ENCODE measurements around the gene DNAH6. TPM values are rescaled to one million over a fixed set of nuclear protein-coding genes. Genes with fewer than 3 reads are reported as not detected.

The DNAH6 gene
- total RNA-seq, 2 experiments from 2014 or later: 0.21 to 0.54 TPM

- no peak for DNase-seq
- Mint-ChIP-seq H3K27me3 (no peaks in the 10 kb centered on the region), H3K9me3 (peaks cover 4% of the 10 kb centered on the region), H3K36me3 (peaks cover 2% of the 10 kb centered on the region), H3K27ac (peak overlapping the region; percentile 5), H3K4me3 (no peak overlapping the region), H3K4me1 (peaks cover 27% of the 10 kb centered on the region)
Observed at GRCh38 chr2:84686783-84687476, 170.6 kb downstream of the DNAH6 start.

- H3K36me3 Mint-ChIP-seq: peaks cover 2% of the 10 kb centered on the region
- no peak for DNase-seq
- peaks cover 27% of the 10 kb centered on the region for H3K4me1 Mint-ChIP-seq
- no peak overlapping the region for H3K27ac Mint-ChIP-seq
- no peak overlapping the region for H3K4me3 Mint-ChIP-seq
- H3K9me3 Mint-ChIP-seq: no peaks in the 10 kb centered on the region
- H3K27me3 Mint-ChIP-seq: no peaks in the 10 kb centered on the region
Observed at GRCh38 chr2:84687498-84688149, 171.3 kb downstream of the DNAH6 start.

- Mint-ChIP-seq H3K4me3 (no peak overlapping the region), H3K27ac (no peak overlapping the region), H3K36me3 (peaks cover 2% of the 10 kb centered on the region), H3K4me1 (peaks cover 33% of the 10 kb centered on the region), H3K9me3 (no peaks in the 10 kb centered on the region), H3K27me3 (no peaks in the 10 kb centered on the region)
- no peak for DNase-seq
Observed at GRCh38 chr2:84690225-84690624, 173.9 kb downstream of the DNAH6 start.

- Mint-ChIP-seq H3K4me3 (peak overlapping the region; percentile 66), H3K9me3 (peaks cover 2% of the 10 kb centered on the region), H3K4me1 (peaks cover 18% of the 10 kb centered on the region), H3K27me3 (no peaks in the 10 kb centered on the region), H3K36me3 (peaks cover 2% of the 10 kb centered on the region), H3K27ac (peak overlapping the region; percentile 75)
- peak; percentile 6 for DNase-seq
Observed at GRCh38 chr2:84694088-84694622, 177.9 kb downstream of the DNAH6 start.

- Mint-ChIP-seq H3K36me3 (peaks cover 6% of the 10 kb centered on the region), H3K27ac (no peak overlapping the region), H3K9me3 (peaks cover 19% of the 10 kb centered on the region), H3K4me1 (peaks cover 12% of the 10 kb centered on the region), H3K4me3 (no peak overlapping the region), H3K27me3 (no peaks in the 10 kb centered on the region)
- DNase-seq: no peak
Observed at GRCh38 chr2:84697895-84698294, 181.6 kb downstream of the DNAH6 start.

- Mint-ChIP-seq H3K4me3 (no peak overlapping the region), H3K4me1 (peaks cover 3% of the 10 kb centered on the region), H3K9me3 (peaks cover 19% of the 10 kb centered on the region), H3K36me3 (peaks cover 6% of the 10 kb centered on the region), H3K27ac (no peak overlapping the region), H3K27me3 (no peaks in the 10 kb centered on the region)
- DNase-seq: no peak
Observed at GRCh38 chr2:84700006-84700405, 183.7 kb downstream of the DNAH6 start.

GRCh38 chr2:84701880-84702279, 185.6 kb downstream of the DNAH6 start:
- H3K36me3 Mint-ChIP-seq: peaks cover 6% of the 10 kb centered on the region
- DNase-seq: no peak
- peaks cover 19% of the 10 kb centered on the region for H3K9me3 Mint-ChIP-seq
- no peak overlapping the region for H3K4me3 Mint-ChIP-seq
- H3K4me1 Mint-ChIP-seq: peaks cover 8% of the 10 kb centered on the region
- H3K27me3 Mint-ChIP-seq: no peaks in the 10 kb centered on the region
- no peak overlapping the region for H3K27ac Mint-ChIP-seq

GRCh38 chr2:84702941-84703340, 186.6 kb downstream of the DNAH6 start:
- no peaks in the 10 kb centered on the region for H3K27me3 Mint-ChIP-seq
- peaks cover 19% of the 10 kb centered on the region for H3K9me3 Mint-ChIP-seq
- no peak overlapping the region for H3K27ac Mint-ChIP-seq
- peaks cover 9% of the 10 kb centered on the region for H3K4me1 Mint-ChIP-seq
- no peak for DNase-seq
- H3K36me3 Mint-ChIP-seq: peaks cover 6% of the 10 kb centered on the region
- no peak overlapping the region for H3K4me3 Mint-ChIP-seq

- H3K27ac Mint-ChIP-seq: no peak overlapping the region
- peaks cover 13% of the 10 kb centered on the region for H3K4me1 Mint-ChIP-seq
- H3K27me3 Mint-ChIP-seq: no peaks in the 10 kb centered on the region
- H3K36me3 Mint-ChIP-seq: peaks cover 6% of the 10 kb centered on the region
- no peak for DNase-seq
- H3K4me3 Mint-ChIP-seq: no peak overlapping the region
- H3K9me3 Mint-ChIP-seq: peaks cover 17% of the 10 kb centered on the region
Observed at GRCh38 chr2:84703831-84704230, 187.5 kb downstream of the DNAH6 start.

- H3K4me1 Mint-ChIP-seq: peaks cover 14% of the 10 kb centered on the region
- no peak for DNase-seq
- H3K27ac Mint-ChIP-seq: no peak overlapping the region
- H3K36me3 Mint-ChIP-seq: peaks cover 6% of the 10 kb centered on the region
- H3K27me3 Mint-ChIP-seq: no peaks in the 10 kb centered on the region
- H3K9me3 Mint-ChIP-seq: peaks cover 17% of the 10 kb centered on the region
- no peak overlapping the region for H3K4me3 Mint-ChIP-seq
Observed at GRCh38 chr2:84704505-84705244, 188.4 kb downstream of the DNAH6 start.

- no peak for DNase-seq
Observed at GRCh38 chr2:84705858-84706257, 189.6 kb downstream of the DNAH6 start.

GRCh38 chr2:84708442-84708841, 192.1 kb downstream of the DNAH6 start:
- Mint-ChIP-seq H3K4me1 (peaks cover 14% of the 10 kb centered on the region), H3K4me3 (no peak overlapping the region), H3K27ac (no peak overlapping the region), H3K36me3 (no peaks in the 10 kb centered on the region), H3K9me3 (no peaks in the 10 kb centered on the region), H3K27me3 (no peaks in the 10 kb centered on the region)
- DNase-seq: no peak

More at GRCh38 chr2:84705858-84706257, 189.6 kb downstream of the DNAH6 start:
- Mint-ChIP-seq H3K4me1 (peaks cover 14% of the 10 kb centered on the region), H3K27me3 (no peaks in the 10 kb centered on the region), H3K4me3 (no peak overlapping the region), H3K36me3 (peaks cover 3% of the 10 kb centered on the region), H3K9me3 (peaks cover 6% of the 10 kb centered on the region), H3K27ac (peak overlapping the region; percentile 60)

GRCh38 chr2:84711651-84712050, 195.4 kb downstream of the DNAH6 start:
- no peaks in the 10 kb centered on the region for H3K9me3 Mint-ChIP-seq
- H3K27me3 Mint-ChIP-seq: no peaks in the 10 kb centered on the region
- H3K4me3 Mint-ChIP-seq: no peak overlapping the region
- no peak for DNase-seq
- H3K36me3 Mint-ChIP-seq: no peaks in the 10 kb centered on the region
- H3K4me1 Mint-ChIP-seq: peaks cover 9% of the 10 kb centered on the region
- H3K27ac Mint-ChIP-seq: no peak overlapping the region

- no peak for DNase-seq
- Mint-ChIP-seq H3K4me1 (peaks cover 19% of the 10 kb centered on the region), H3K27me3 (no peaks in the 10 kb centered on the region), H3K4me3 (no peak overlapping the region), H3K27ac (no peak overlapping the region), H3K36me3 (no peaks in the 10 kb centered on the region), H3K9me3 (no peaks in the 10 kb centered on the region)
Observed at GRCh38 chr2:84713441-84713840, 197.1 kb downstream of the DNAH6 start.

GRCh38 chr2:84716564-84716963, 200.3 kb downstream of the DNAH6 start:
- no peak overlapping the region for H3K27ac Mint-ChIP-seq

More at GRCh38 chr2:84716564-84716963, 200.3 kb downstream of the DNAH6 start:
- Mint-ChIP-seq H3K4me1 (peaks cover 28% of the 10 kb centered on the region), H3K4me3 (no peak overlapping the region), H3K9me3 (no peaks in the 10 kb centered on the region), H3K36me3 (peaks cover 5% of the 10 kb centered on the region), H3K27me3 (no peaks in the 10 kb centered on the region)
- DNase-seq: no peak

All from activated naive CD8-positive, alpha-beta T cell treated with anti-CD3 and anti-CD28 coated beads for 36 hours (primary cell).